ENCODE results near the gene HSD17B11.

- TF ChIP-seq POLR2A (IDR thresholded peaks at IDR 0.05), result no peak
- no peak for TF ChIP-seq CTCF (IDR thresholded peaks at IDR 0.05)
These were observed 77.2 kb downstream of the HSD17B11 start for GRCh38 chr4:87313756-87314155.
